PC-3 (cell line): ENCODE data around the gene ZNF514. TPM values are rescaled to one million over a fixed set of nuclear protein-coding genes. Genes with fewer than 3 reads are reported as not detected.

ENCODE experiments used
- ATAC-seq: fragments of 200-7000 bp; cut with Tn5 transposase; 2 replicates; pipeline ENCODE4 v1.9.1; 2020; ENCODE audit warnings: mild to moderate bottlenecking, moderate library complexity
- BruUV-seq: library from RNA; stranded (reverse); fragments of 400-500 nt; replicated peaks from 2 replicates; lab custom pipeline; 2021; lab: Mats Ljungman, UMichigan
- CTCF ChIA-PET: fragments of 300-600 bp; sonication (Branson Sonifier 250); formaldehyde crosslinking; loops from one replicate; lab custom pipeline; 2022; ENCODE audit warnings: antibody characterized with exemption; lab: Charles Lee
- POLR2A ChIA-PET: fragments of 300-600 bp; sonication (Branson Sonifier 250); formaldehyde crosslinking; loops from one replicate; lab custom pipeline; 2022; ENCODE audit warnings: antibody characterized with exemption; ENCODE audit not compliant: unreplicated experiment; lab: Charles Lee
- DNase-seq: peaks from one replicate; pipeline ENCODE4 v3.0.0-alpha.2; 2015
- H2AFZ ChIP-seq: fragments of 300-600 bp; sonication (generic); 2 replicates; pipeline ENCODE4 v1.6.0; 2016; ENCODE audit warnings: antibody characterized with exemption, low read length
- H3F3A ChIP-seq: fragments of 300-600 bp; sonication (generic); one replicate; pipeline ENCODE4 v1.6.0; 2017; ENCODE audit warnings: antibody characterized with exemption, low read length, control low read depth, mild to moderate bottlenecking; ENCODE audit not compliant: unreplicated experiment
- H3K27ac ChIP-seq: fragments of 300-600 bp; sonication (generic); 2 replicates; pipeline ENCODE4 v1.5.1; 2016; ENCODE audit warnings: mild to moderate bottlenecking, low read length
- H3K27me3 ChIP-seq: fragments of 300-600 bp; sonication (generic); 2 replicates; pipeline ENCODE4 v1.6.1; 2016; ENCODE audit warnings: low read length, mixed read lengths
- H3K36me3 ChIP-seq: fragments of 300-600 bp; sonication (generic); 2 replicates; pipeline ENCODE4 v1.6.1; 2016; ENCODE audit warnings: low read depth, mixed run types, low read length, mixed read lengths
- H3K4me1 ChIP-seq: fragments of 300-600 bp; sonication (generic); 2 replicates; pipeline ENCODE4 v1.5.1; 2016; ENCODE audit warnings: low read length; ENCODE audit not compliant: insufficient read depth
- H3K4me2 ChIP-seq: fragments of 300-600 bp; sonication (generic); 2 replicates; pipeline ENCODE4 v1.6.0; 2016; ENCODE audit warnings: low read length
- H3K4me3 ChIP-seq: fragments of 300-600 bp; sonication (generic); 2 replicates; pipeline ENCODE4 v1.5.1; 2016; ENCODE audit warnings: mild to moderate bottlenecking, low read length, mixed read lengths
- H3K79me2 ChIP-seq: fragments of 300-600 bp; sonication (generic); 2 replicates; pipeline ENCODE4 v1.6.1; 2017; ENCODE audit warnings: low read length, mixed read lengths
- H3K9ac ChIP-seq: fragments of 300-600 bp; sonication (generic); 2 replicates; pipeline ENCODE4 v1.6.0; 2016; ENCODE audit warnings: mild to moderate bottlenecking, low read length
- H3K9me2 ChIP-seq: fragments of 300-600 bp; sonication (generic); replicated peaks from 2 replicates; pipeline ENCODE4 v1.6.1; 2016; ENCODE audit warnings: mixed run types, low read length, mixed read lengths
- H3K9me3 ChIP-seq: fragments of 300-600 bp; sonication (generic); 2 replicates; pipeline ENCODE4 v1.6.1; 2016; ENCODE audit warnings: low read length, mixed read lengths
- H4K20me1 ChIP-seq: fragments of 300-600 bp; sonication (generic); 2 replicates; pipeline ENCODE4 v1.6.1; 2016; ENCODE audit warnings: low read length, mixed read lengths
- EZH2 ChIP-seq: fragments of 300-600 bp; sonication (generic); IDR thresholded peaks from one replicate; pipeline ENCODE4 v1.6.1; 2017; ENCODE audit warnings: antibody characterized with exemption, mild to moderate bottlenecking, low read length; ENCODE audit not compliant: unreplicated experiment
- EZH2phosphoT487 ChIP-seq: fragments of 300-600 bp; sonication (generic); IDR thresholded peaks from 2 replicates; pipeline ENCODE4 v1.6.1; 2018; ENCODE audit warnings: mild to moderate bottlenecking, antibody characterized with exemption, low read length, borderline replicate concordance
- intact Hi-C: fragments of 100-400 bp; cut with micrococcal nuclease; formaldehyde crosslinking; loops from 2 replicates; pipeline ENCODE4 v1.9.0; 2023
- total RNA-seq: library from RNA; depleted of rRNA; stranded (reverse); fragments of >200 nt; gene quantifications from 2 replicates; pipeline ENCODE4 v1.2.3, GENCODE V29; 2014
- TF ChIP-seq, protein P1 (sequence below): fragments of 300-600 bp; sonication (generic); conservative IDR thresholded peaks from 2 replicates; pipeline ENCODE4 v1.5.1; 2017; ENCODE audit warnings: antibody characterized with exemption, low read depth, mild to moderate bottlenecking, low read length

Gene ZNF514
- total RNA-seq, 1 experiment from 2014 or later: 6.6 TPM

DNA sequence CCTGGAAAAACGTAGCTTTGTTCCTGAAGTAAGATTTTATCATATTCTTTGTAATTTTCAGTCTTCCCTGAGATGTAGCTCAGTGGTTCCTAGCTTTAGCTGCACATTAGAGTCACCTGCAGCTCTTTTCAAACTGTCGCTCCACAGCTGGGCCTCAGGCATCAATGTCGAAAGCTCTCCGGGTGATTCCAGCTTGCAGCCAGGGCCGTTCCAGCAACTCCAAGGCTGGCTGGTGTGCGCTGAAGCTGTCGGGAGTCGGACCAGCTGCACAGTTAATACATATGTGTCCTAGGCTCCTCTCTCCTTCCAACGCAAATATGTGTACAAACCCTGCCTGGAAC lies 5.4 kb upstream of the ZNF514 start:
- TF ChIP-seq EZH2: no peak
- TF ChIP-seq, protein P1, sequence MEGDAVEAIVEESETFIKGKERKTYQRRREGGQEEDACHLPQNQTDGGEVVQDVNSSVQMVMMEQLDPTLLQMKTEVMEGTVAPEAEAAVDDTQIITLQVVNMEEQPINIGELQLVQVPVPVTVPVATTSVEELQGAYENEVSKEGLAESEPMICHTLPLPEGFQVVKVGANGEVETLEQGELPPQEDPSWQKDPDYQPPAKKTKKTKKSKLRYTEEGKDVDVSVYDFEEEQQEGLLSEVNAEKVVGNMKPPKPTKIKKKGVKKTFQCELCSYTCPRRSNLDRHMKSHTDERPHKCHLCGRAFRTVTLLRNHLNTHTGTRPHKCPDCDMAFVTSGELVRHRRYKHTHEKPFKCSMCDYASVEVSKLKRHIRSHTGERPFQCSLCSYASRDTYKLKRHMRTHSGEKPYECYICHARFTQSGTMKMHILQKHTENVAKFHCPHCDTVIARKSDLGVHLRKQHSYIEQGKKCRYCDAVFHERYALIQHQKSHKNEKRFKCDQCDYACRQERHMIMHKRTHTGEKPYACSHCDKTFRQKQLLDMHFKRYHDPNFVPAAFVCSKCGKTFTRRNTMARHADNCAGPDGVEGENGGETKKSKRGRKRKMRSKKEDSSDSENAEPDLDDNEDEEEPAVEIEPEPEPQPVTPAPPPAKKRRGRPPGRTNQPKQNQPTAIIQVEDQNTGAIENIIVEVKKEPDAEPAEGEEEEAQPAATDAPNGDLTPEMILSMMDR: no peak
- no peak for TF ChIP-seq EZH2phosphoT487
- peaks cover 38% of the 10 kb centered on the region for H3K79me2 ChIP-seq
- no peaks in the 10 kb centered on the region for H3K9me2 ChIP-seq
- H3K4me3 ChIP-seq: peak overlapping the region; percentile 89
- no peaks in the 10 kb centered on the region for H3F3A ChIP-seq
- H3K9ac ChIP-seq: peak overlapping the region; percentile 95
- intact Hi-C loops: no loop called here
- H4K20me1 ChIP-seq: no peaks in the 10 kb centered on the region
- no peaks in the 10 kb centered on the region for H3K9me3 ChIP-seq
- TSS peak; percentile 93 for BruUV-seq
- ChIA-PET POLR2A (interaction anchor here (0.6 to 1.1 kb wide), 2 partner anchors 44 to 78 kb away, joined by 3 to 4 read pairs; partner anchors contain the start of gene MRPS5), CTCF (no interaction called here)
- H3K4me1 ChIP-seq: peaks cover 17% of the 10 kb centered on the region
- ATAC-seq (no peak), DNase-seq (no peak)
- no peaks in the 10 kb centered on the region for H3K27me3 ChIP-seq
- peak overlapping the region; percentile 95 for H3K4me2 ChIP-seq
- H3K27ac ChIP-seq: peak overlapping the region; percentile 76
- H2AFZ ChIP-seq: peak overlapping the region; percentile 94
- H3K36me3 ChIP-seq: no peaks in the 10 kb centered on the region

DNA sequence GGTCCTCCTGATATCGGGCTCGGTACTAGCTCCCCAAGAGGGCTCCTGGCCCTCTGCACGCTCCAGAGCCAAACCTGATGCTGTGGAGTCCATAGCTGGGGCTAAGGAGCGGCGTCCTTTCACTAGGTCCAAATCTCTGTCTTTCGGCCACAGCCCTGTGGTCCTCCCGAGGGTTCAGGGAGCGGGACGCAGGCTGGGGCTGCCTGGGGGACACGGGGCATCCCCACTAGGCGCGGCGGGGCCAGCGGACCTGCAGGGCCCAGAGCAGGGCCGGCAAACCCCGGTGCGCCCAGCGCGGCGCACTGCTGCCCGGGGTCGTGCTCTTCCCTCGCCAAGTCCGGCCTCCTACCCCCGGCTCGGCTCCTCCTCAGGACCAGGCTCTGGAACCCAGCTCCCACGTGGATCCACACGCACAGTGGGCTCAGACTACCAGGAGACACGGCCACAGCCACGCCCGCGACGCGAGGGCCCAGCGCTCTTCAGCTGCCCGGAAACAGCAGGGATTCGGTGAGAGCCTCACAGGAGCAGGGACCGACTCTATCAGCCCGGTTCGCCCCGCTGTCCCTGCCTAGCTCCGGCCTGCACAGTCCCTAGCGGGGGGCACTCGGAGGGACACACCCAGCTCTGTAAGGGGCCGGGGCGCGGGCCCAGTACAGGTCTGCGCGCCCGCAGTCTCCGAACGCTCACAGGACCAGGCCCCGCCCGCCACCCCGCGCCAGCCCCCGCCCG lies 593 bp downstream of the ZNF514 start:
- 0 out of 2 replicates have a peak, but pooled peaks cover 2% of the 10 kb centered on the region for H3K9me3 ChIP-seq
- BruUV-seq: no TSS peak
- ATAC-seq: peak; percentile 70
- peak overlapping the region; percentile 88 for H3K4me3 ChIP-seq
- intact Hi-C loops: no loop called here
- peaks cover 31% of the 10 kb centered on the region for H3K36me3 ChIP-seq
- no peaks in the 10 kb centered on the region for H4K20me1 ChIP-seq
- peaks cover 13% of the 10 kb centered on the region for H3K4me1 ChIP-seq
- no peak overlapping the region for H3K27ac ChIP-seq
- ChIA-PET POLR2A (interaction anchor here (0.6 kb wide), 1 partner anchor 11 kb away, joined by 3 read pairs; no protein-coding TSS in a partner anchor), CTCF (no interaction called here)
- H3K9me2 ChIP-seq: no peaks in the 10 kb centered on the region
- H3K9ac ChIP-seq: peak overlapping the region; percentile 72
- H3K4me2 ChIP-seq: peak overlapping the region; percentile 84
- peak; percentile 13 for DNase-seq
- H2AFZ ChIP-seq: peak overlapping the region; percentile 95
- H3F3A ChIP-seq: no peaks in the 10 kb centered on the region
- H3K27me3 ChIP-seq: no peaks in the 10 kb centered on the region
- H3K79me2 ChIP-seq: peaks cover 3% of the 10 kb centered on the region; the same call in 1 of the 2 replicates
- TF ChIP-seq, protein P1: no peak
- TF ChIP-seq EZH2 (no peak), EZH2phosphoT487 (no peak)

GRCh38 chr2:95158441-95158840 lies 1.2 kb downstream of the ZNF514 start:
- Histone ChIP-seq H3K4me1 (peaks cover 10% of the 10 kb centered on the region; the same call in 1 of the 2 replicates), H3K9ac (peak overlapping the region; percentile 72; the same call in 1 of the 2 replicates), H4K20me1 (no peaks in the 10 kb centered on the region), H3K36me3 (peaks cover 37% of the 10 kb centered on the region), H3K4me2 (peak overlapping the region; percentile 84), H3K27me3 (no peaks in the 10 kb centered on the region), H3K9me2 (no peaks in the 10 kb centered on the region), H3K9me3 (peaks cover 8% of the 10 kb centered on the region; the same call in 1 of the 2 replicates), H3K4me3 (peak overlapping the region; percentile 88), H3K79me2 (no peaks in the 10 kb centered on the region), H2AFZ (peak overlapping the region; percentile 95), H3F3A (no peaks in the 10 kb centered on the region), H3K27ac (no peak overlapping the region)
- ATAC-seq (no peak), DNase-seq (no peak)
- ChIA-PET POLR2A (no interaction called here), CTCF (no interaction called here)
- intact Hi-C loops: no loop called here
- TF ChIP-seq EZH2phosphoT487 (no peak), EZH2 (no peak)
- no TSS peak for BruUV-seq
